Endometrial microvascular endothelial cells (primary cell): Measurements from ENCODE around the gene IFNG. TPM values are rescaled to one million over a fixed set of nuclear protein-coding genes. Genes with fewer than 3 reads are reported as not detected.

Experiments used
- in situ Hi-C: cut with HindIII; loops from 2 replicates; pipeline ENCODE4 v1.10.0; 2017; ENCODE audit warnings: low sequenced_read_pairs, low pct_unique_long_range_greater_than_20kb; ENCODE audit errors: inconsistent ontology term
- total RNA-seq: library from RNA; depleted of rRNA; stranded (reverse); fragments of >200 nt; gene quantifications from one replicate; pipeline ENCODE4 v1.2.3, GENCODE V29; 2015; ENCODE audit errors: inconsistent ontology term

The IFNG gene
- total RNA-seq, 1 donor from 2014 or later, result not detected

- in situ Hi-C loops, result no loop called here
Observed at GRCh38 chr12:68121143-68121542, 38.4 kb downstream of the IFNG start.

GRCh38 chr12:68119724-68120211 lies 39.8 kb downstream of the IFNG start:
- in situ Hi-C loops, result no loop called here

DNA sequence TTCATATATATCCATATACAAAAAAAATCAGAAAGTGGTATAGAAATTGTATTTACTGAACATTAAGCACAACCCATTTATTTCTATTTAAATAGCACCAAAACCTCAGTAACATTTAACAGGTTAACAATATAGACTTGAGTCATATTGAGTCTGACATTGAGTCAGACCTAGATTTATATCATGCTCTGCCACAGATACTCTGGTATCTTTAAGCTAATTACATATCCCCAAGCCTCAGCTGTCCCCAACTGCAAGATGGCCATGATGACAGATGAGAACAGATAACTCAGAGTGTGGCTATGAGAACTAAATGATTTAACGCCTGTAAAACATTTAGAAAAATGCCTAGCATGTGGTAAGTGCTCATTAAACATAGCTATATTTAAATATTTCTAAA lies 40.3 kb downstream of the IFNG start:
- in situ Hi-C loops, result no loop called here

- in situ Hi-C loops, result no loop called here
Observed at GRCh38 chr12:68118096-68118755, 41.3 kb downstream of the IFNG start.

- in situ Hi-C loops, result no loop called here
Observed at GRCh38 chr12:68117661-68118060, 41.9 kb downstream of the IFNG start.

GRCh38 chr12:68115281-68115680 lies 44.3 kb downstream of the IFNG start:
- in situ Hi-C loops, result no loop called here

- in situ Hi-C loops, result no loop called here
Observed at GRCh38 chr12:68114606-68115005, 44.9 kb downstream of the IFNG start.

GRCh38 chr12:68113644-68114043 lies 45.9 kb downstream of the IFNG start:
- in situ Hi-C loops, result no loop called here

DNA sequence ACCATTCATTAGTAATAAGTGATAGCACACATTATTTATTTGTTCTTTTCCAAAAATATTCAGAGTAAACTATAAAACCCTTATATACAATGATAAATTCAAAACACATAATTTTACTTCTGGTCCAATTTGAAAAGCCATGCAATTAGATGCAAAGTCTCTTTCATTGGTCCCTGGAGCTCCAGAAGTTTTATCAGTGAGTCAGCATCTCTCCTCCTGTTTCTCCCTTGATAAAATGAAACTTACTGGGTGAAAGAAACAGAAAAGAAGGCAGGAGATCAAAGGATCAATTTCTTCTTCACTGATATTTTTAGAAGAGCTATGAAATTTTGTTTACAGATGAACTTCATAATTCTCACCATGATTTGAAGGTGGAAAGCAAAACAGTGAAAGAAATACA lies 47.5 kb downstream of the IFNG start:
- in situ Hi-C loops, result no loop called here

DNA sequence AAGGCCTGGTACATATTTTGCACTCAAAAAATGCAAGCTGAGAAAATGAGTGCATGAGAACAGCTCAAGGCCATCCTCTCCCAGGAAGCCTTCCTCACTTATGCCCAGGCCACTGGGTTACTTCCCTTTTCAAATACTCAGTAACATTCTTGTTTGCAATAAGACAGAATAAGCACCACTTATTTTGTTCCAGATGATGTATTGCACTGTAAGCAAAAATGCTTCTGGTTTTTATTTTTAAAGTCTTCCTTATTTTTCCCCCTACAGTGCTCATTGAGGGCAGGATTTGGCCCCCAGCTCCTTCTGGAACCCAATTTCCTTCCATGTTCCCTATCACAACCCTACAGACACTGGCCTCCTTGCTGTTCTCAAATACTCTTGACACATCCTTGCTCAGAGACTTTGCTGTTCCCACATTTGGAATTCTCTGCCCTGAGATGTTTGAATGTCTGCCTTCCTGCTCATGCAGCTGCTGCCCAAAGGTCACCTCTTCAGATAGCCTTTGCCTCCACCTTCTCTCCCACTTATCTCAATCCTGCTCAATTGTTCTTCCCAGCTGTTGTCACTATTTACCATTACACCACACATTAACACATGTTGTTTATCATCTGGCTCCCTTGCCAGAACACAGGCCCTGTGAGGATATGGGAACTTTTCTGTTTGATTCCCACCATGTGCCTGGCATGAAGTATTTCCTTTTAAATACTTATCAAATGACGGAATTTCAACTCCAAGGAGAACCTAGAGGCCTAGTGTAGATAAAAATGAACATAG lies 49.9 kb downstream of the IFNG start:
- in situ Hi-C loops, result no loop called here

DNA sequence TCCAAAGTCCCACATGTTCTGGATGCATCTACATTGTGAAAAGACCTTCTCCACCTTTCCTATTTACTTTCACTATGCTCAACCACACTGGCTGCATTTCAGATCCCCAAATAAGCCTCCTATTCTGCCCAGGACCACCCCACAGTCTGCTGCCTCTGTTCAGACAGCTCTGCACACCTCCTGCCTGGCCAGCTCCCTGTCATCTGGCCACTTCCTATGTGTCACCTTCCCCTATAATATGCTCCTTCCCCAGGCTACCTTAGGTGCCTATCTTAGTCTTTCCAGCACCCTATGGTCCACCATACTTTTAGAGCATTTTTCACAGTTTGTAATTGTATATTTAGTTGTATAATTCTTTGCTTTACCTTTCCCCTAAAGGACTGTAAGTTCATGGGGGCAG lies 50.5 kb downstream of the IFNG start:
- in situ Hi-C loops, result no loop called here

DNA sequence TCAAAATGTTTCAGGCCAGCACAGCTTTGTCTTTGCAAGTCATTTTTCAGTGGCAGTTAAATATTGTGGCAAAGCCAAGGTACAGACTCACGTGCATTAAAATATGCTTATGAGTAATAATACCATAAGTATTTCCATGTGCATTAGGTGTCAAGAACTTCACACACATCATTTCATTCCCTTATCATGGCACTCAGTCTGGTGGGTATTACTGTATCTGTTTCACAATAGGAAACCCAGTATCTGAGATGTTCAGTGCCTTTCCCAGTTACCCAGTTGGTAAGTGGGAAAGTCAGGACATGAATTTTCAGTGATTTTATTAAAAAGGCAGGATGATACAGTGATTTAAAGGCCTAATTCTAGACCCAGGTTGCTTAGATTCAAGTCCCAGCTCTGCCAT lies 52.9 kb downstream of the IFNG start:
- in situ Hi-C loops, result no loop called here

DNA sequence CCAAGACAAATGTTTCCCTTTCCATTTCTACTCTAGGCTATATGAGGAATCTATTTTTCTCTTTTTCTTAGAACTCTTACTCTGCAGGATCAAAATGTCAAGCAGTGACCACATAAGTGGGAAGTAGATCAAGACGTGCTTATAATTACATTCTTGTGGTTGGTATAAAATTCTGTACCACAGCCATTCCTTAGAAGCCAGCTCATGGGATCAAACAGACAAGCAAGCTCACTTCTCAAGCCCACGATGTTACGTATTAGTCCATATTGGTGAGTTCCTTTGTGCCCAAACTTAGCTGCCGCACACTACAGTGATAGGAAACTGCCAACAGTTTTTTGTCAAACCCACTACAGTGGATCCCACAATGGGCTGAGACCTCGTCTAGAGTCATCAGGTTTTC lies 53.4 kb downstream of the IFNG start:
- in situ Hi-C loops, result no loop called here

Other genes with a start within 250 kb of the IFNG start
- not detected for gene IFNG-AS1, start 170.3 kb downstream of the IFNG start, total RNA-seq
- gene IL26, start 66.1 kb upstream of the IFNG start, total RNA-seq, result not detected
- gene IL22, start 93.9 kb upstream of the IFNG start, total RNA-seq, result not detected
- 10.4 TPM for gene MDM1, start 172.6 kb upstream of the IFNG start, total RNA-seq